GM10847 (cell line): ENCODE data around the gene TMEM243.

Source experiments
- POLR2A ChIP-seq: IDR thresholded peaks from 2 replicates; pipeline ENCODE4 v1.6.1; 2011; ENCODE audit not compliant: insufficient read length; ENCODE audit errors: extremely low read depth

TMEM243 gene

GRCh38 chr7:87213811-87214210 is 5.7 kb downstream of the TMEM243 start:
- no peak for TF ChIP-seq POLR2A

GRCh38 chr7:87213252-87213651 is 6.3 kb downstream of the TMEM243 start:
- TF ChIP-seq POLR2A, result no peak

- TF ChIP-seq POLR2A, result no peak
These were observed 7.0 kb downstream of the TMEM243 start for GRCh38 chr7:87212498-87212897.

- no peak for TF ChIP-seq POLR2A
These were observed 9.0 kb downstream of the TMEM243 start for GRCh38 chr7:87210506-87210905.

GRCh38 chr7:87209295-87209924 is 10.1 kb downstream of the TMEM243 start:
- no peak for TF ChIP-seq POLR2A

GRCh38 chr7:87206361-87206760 is 13.2 kb downstream of the TMEM243 start:
- TF ChIP-seq POLR2A, result no peak

GRCh38 chr7:87204933-87205332 is 14.6 kb downstream of the TMEM243 start:
- TF ChIP-seq POLR2A, result no peak

GRCh38 chr7:87202705-87203104 is 16.8 kb downstream of the TMEM243 start:
- no peak for TF ChIP-seq POLR2A

GRCh38 chr7:87202208-87202607 is 17.3 kb downstream of the TMEM243 start:
- no peak for TF ChIP-seq POLR2A

GRCh38 chr7:87199700-87200450 is 19.7 kb downstream of the TMEM243 start:
- TF ChIP-seq POLR2A, result no peak

- no peak for TF ChIP-seq POLR2A
These were observed 20.3 kb downstream of the TMEM243 start for GRCh38 chr7:87199241-87199640.

GRCh38 chr7:87193912-87194311 is 25.6 kb downstream of the TMEM243 start:
- TF ChIP-seq POLR2A, result no peak

GRCh38 chr7:87192784-87193487 is 26.6 kb downstream of the TMEM243 start:
- no peak for TF ChIP-seq POLR2A

- no peak for TF ChIP-seq POLR2A
These were observed 28.7 kb downstream of the TMEM243 start for GRCh38 chr7:87190783-87191182.

GRCh38 chr7:87188930-87189329 is 30.6 kb downstream of the TMEM243 start:
- no peak for TF ChIP-seq POLR2A

- no peak for TF ChIP-seq POLR2A
These were observed 32.4 kb downstream of the TMEM243 start for GRCh38 chr7:87187120-87187519.
